NCI-H2196 (cell line): ENCODE results near the gene PROM2.
"Not testable (repeated sequence)": the region's sequence is repeated elsewhere in the genome, so short reads cannot be mapped to it uniquely, and the experiment has no call there.

Experiments
- DNase-seq: peaks from one replicate; lab custom pipeline; 2025; ENCODE audit not compliant: unreplicated experiment; lab: John Stamatoyannopoulos, UW

Gene PROM2

GRCh38 chr2:95268211-95269035 is 5.8 kb upstream of the PROM2 start:
- no peak for DNase-seq

DNA sequence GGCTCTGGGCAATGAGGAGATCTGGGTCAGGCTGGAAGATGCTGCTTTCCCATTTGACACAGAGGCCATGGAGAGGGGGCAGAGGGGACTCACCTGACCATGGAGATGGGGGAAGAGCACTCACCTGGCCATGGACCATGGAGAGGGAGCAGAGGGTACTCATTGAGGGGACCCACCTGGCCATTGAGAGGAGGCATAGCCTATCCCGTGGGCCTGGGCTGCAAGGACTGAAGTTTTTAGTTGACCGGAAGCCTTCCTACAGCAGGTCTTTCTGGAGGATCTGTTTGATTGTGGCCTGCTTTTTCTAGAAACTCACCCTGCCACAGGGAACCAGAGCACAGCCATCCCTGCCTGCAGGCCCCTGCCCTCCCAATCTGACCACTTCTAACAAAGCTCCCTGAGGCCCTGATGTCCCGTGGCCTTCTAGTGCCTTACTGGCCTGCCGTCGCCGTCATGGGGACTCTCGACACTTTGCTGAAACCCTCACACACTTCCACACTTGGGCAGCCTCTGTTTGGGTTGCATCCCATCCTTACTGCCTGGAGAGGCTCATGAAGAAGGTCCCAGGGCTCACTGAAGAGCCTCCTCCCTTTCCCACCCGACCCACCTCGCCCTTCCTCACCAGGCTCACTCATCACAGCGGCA is 5.1 kb upstream of the PROM2 start:
- DNase-seq: no peak

DNA sequence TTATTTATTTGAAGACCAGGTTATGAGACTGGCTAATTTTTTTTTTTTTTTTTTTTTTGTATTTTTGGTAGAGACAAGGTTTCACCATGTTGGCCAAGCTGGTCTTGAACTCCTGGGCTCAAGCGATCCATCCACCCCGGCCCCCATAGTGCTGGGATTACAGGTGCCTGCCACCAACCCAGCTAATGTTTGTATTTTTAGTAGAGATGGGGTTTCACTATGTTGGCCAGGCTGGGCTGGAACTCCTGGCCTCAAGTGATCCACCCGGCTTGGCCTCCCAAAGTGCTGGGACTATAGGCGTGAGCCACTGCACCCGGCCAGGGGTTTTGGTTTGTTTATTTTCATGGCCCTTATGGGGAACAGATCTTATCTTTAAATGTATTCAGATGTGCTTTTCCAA is 4.5 kb upstream of the PROM2 start:
- DNase-seq: not testable (repeated sequence)

DNA sequence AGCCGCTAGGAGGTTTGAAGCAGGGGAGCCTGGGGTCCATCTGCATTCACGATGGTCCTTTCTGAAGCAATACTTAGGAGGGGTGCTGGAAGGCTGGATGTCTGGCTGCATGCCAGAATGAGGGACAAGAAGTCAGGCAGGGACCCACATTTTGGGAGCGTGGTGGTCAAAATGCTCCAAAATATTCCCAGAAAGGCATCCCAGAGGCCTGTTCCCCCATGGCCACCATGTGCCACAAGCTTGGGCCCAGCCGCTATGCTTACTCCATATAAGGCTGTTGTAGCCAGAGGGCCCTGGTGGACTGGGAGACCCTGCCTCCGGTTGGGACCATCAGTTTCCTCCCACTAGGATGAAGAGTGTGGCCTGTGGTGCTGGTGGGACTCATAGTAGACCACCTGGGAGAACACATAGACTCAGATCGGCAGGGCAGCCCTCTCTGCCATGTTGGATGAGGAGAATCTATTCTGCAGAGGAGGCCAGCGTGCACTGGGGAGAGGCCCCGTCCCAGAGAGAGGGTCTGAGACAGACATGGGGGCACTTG is 3.6 kb upstream of the PROM2 start:
- no peak for DNase-seq

- DNase-seq: no peak
Measured at GRCh38 chr2:95271381-95271971, 2.8 kb upstream of the PROM2 start.

GRCh38 chr2:95272299-95272751 is 1.9 kb upstream of the PROM2 start:
- DNase-seq: no peak

DNA sequence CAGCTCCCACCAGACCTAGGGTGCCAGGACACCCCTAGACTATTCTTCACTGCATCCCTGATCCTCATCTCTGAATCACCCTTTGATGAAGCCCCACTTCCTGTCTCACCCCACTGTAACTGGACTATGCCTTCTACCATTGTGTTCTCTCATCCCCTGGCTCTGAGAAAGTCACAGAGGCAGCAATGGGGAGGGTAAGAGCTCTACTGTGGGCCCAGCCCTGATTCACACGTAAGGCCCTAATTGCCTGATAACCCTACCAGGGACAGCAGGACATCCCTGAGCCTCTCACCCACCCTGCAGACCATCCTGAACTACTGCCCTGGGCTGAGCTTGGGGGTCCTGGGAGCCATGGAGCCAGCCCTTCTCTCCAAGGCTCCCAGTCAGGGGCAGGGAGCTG is 1.5 kb upstream of the PROM2 start:
- DNase-seq: no peak

- no peak for DNase-seq
Measured at GRCh38 chr2:95273566-95274290, 521 bp upstream of the PROM2 start.

DNA sequence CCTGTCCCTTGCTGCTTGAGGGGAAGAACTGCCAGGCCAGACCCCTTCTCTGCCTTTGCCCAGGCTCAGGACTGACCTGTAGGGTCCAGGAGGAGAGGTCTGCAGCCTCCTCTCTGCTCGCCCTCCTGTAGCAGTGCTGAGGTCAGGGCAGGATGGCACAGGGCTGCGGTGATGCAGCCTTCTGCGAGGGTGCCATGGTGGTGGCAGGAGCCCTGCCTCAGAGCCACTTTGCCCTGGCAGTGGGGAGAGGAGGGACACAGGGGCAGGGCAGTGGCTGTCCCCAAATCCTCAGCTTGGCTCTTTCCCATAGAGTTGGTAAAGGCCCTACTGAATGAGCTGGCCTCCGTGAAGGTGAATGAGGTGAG is 884 bp downstream of the PROM2 start:
- DNase-seq: no peak

- DNase-seq: no peak
Measured at GRCh38 chr2:95275601-95276243, 1.5 kb downstream of the PROM2 start.

DNA sequence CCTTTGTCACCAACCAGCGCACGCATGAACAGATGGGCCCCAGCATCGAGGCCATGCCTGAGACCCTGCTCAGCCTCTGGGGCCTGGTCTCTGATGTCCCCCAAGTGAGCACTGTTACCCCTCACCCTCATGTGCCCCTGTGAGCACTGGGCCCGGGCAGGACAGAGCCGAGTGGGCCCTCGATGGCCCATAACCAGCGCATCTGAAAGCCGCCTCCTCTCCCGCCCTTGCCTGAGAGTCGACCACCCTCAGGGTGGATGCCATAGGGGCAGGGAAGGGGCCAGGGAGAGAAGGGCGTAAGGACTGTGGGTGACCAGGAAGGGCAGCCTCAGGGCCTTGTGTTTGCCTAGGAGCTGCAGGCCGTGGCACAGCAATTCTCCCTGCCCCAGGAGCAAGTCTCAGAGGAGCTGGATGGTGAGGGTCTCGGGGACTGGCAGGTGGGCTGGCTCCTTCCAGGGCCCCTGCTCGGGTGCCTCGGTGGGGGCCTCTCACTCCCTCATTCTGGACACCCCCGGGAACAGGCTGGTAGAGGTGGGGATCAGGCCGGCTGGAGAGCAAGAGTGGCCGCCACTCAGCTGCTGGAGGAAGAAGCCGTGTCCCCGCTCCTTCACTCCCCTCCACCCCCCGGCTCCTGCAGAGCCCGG is 2.1 kb downstream of the PROM2 start:
- DNase-seq: no peak

DNA sequence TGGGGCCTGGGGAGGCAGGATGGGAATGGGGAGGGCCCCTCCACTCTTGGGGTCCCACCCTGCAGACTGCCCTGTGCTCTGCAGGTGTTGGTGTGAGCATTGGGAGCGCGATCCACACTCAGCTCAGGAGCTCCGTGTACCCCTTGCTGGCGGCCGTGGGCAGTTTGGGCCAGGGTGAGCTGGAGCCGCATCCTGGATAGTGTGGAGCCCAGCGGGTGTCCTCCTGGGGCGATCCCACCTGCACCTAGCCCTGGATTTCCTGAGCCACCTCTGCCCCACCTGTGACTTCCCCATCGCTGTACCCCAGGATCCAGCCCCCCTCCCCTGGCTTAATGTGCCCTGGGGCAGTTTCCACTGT is 2.6 kb downstream of the PROM2 start:
- no peak for DNase-seq

DNA sequence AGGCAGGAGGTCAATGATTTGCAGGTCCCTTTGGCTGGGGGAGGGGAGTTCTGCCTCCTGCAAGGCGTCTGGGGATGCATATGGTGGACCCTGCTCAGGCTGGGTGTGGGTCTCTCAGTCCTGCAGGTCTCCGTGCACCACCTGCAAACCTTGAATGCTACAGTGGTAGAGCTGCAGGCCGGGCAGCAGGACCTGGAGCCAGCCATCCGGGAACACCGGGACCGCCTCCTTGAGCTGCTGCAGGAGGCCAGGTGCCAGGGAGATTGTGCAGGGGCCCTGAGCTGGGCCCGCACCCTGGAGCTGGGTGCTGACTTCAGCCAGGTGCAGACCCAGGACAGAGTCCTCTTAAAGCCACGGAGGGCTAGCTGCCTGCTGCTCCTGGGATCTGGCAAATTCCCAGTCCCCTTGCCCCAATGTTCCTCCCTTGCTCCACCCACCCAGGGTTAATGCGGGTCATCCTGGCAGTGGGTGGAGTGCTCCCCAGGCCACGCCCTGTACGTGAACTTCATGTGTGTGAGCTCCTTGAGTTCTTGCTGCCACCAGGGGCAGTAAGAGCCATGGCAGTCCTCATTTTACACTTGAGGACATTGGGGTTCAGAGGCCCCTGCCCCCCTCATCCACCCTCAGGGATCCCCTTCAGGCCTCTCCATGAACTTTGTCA is 3.1 kb downstream of the PROM2 start:
- DNase-seq: peak; percentile 48

GRCh38 chr2:95278051-95278471 is 3.8 kb downstream of the PROM2 start:
- no peak for DNase-seq

DNA sequence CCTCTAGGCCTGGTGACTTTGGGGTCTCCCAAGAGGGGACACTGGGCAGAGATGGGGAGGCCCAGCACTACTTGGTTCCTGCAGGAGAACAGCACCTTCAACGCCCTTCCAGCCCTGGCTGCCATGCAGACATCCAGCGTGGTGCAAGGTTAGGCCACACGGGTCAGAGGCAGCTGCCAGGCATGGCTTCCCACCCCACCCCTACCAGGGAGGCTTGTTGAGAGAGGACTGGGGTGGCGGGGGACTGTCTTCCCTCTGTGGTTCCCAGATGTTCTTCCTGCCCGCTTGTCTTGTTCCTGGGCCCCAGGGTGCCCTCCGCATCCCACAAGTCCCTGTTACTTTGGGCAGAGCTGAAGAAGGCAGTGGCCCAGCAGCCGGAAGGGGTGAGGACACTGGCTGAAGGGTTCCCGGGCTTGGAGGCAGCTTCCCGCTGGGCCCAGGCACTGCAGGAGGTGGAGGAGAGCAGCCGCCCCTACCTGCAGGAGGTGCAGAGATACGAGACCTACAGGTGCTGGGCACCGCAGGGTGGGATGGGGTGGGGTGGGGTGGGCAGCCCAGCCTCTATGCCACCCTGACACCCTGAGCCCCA is 4.5 kb downstream of the PROM2 start:
- no peak for DNase-seq

DNA sequence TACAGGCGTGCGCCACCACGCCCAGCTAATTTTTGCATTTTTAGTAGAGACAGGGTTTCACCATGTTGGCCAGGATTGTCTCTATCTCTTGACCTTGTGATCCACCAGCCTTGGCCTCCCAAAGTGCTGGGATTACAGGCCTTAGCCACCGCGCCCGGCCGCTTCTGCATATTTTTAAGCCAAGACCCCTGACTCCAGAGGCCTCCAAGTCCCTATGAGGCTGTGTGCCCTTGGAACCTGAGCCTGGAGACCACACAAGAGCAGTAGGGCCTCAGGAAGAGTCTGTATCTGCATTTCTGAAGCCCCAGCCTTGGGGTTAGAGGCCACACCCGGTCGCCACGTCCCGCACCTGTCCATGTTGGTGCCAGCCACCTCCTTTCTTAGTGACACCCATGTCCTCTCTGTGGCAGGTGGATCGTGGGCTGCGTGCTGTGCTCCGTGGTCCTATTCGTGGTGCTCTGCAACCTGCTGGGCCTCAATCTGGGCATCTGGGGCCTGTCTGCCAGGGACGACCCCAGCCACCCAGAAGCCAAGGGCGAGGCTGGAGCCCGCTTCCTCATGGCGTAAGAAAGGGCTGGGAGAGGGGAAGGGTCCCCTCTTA is 5.3 kb downstream of the PROM2 start:
- no peak for DNase-seq

DNA sequence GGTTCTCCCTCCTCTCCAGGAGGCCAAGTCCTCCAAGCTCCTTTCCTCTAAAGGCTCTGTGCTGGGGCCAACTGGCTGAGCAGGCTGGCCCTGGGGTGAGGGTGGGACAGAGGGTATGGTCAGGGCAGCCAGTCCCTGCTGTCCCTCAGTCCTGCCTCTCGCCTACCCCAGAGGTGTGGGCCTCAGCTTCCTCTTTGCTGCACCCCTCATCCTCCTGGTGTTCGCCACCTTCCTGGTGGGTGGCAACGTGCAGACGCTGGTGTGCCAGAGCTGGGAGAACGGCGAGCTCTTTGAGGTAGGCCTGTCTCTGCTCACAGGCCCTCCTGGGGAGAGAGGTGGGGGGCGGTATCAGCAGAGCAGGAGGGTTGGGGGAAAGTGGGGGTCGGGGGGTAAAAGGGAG is 6.8 kb downstream of the PROM2 start:
- no peak for DNase-seq

DNA sequence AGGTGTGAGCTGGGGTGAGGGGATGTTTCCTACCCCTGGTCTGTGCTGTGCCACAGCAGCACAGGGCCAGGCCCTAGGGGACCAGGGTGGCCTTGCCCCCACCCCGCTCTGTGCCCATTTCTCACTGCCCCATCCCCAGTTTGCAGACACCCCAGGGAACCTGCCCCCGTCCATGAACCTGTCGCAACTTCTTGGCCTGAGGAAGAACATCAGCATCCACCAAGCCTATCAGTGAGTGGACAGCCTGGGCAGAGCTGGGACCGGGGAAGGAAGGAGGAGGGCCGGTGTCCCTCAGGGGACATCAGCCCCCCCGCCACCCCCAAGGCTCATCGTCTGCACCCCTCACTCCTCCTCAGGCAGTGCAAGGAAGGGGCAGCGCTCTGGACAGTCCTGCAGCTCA is 7.5 kb downstream of the PROM2 start:
- DNase-seq: no peak

GRCh38 chr2:95282458-95282857 is 8.2 kb downstream of the PROM2 start:
- DNase-seq: no peak
